ENCODE results near the gene GIN1. TPM values are rescaled to one million over a fixed set of nuclear protein-coding genes. Genes with fewer than 3 reads are reported as not detected.

Gene GIN1
- total RNA-seq, 1 experiment from 2014 or later = 6.6 TPM

DNA sequence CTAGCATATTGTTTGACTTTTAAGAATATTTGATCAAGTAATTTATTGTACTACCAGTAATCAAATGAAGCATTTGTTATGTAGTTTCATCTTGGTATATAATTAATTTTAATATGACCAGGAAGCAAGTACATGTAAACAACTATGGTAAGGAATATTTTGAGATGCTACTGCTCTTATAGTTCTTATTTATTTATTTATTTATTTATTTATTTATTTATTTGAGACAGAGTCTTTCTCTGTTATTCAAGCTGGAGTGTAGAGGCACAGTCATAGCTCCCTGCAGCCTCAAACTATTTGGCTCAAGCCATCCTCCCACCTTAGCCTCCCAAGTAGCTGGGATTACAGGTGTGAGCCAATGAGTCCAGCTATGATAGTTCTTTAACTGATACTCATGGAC lies 8.3 kb upstream of the GIN1 start:
- Histone ChIP-seq H4K20me1 (ENCODE audit: control insufficient read depth, insufficient read depth, insufficient read length) (no peaks in the 10 kb centered on the region), H2BK15ac (ENCODE audit: low read depth, low read length) (no peak overlapping the region), H3K9me3 (ENCODE audit: control insufficient read depth, low read depth, low read length) (no peaks in the 10 kb centered on the region), H3K79me2 (ENCODE audit: insufficient read depth, low read length) (no peaks in the 10 kb centered on the region), H3K79me1 (ENCODE audit: insufficient read depth, low read depth, low read length, poor library complexity, severe bottlenecking) (no peaks in the 10 kb centered on the region), H2BK120ac (ENCODE audit: low read depth, low read length, poor library complexity, severe bottlenecking) (no peak overlapping the region), H3K18ac (ENCODE audit: insufficient read length, low read depth, low read length) (no peak overlapping the region), H4K5ac (ENCODE audit: insufficient read length, low read depth, low read length) (no peak overlapping the region), H2BK5ac (ENCODE audit: insufficient read length, low read length) (no peak overlapping the region), H4K91ac (ENCODE audit: insufficient read length, low read depth, low read length) (no peak overlapping the region), H3K23me2 (ENCODE audit: insufficient read length, low read depth, low read length, poor library complexity, severe bottlenecking) (no peaks in the 10 kb centered on the region), H3K27ac (ENCODE audit: insufficient read length, low read depth, low read length) (no peak overlapping the region), H3K4me1 (ENCODE audit: insufficient read depth, low read length) (no peaks in the 10 kb centered on the region), H2BK20ac (ENCODE audit: low read depth, low read length, poor library complexity, severe bottlenecking) (no peak overlapping the region), H3K9ac (ENCODE audit: extremely low read depth, insufficient read length, low read length) (no peak overlapping the region), H3K14ac (ENCODE audit: insufficient read depth, low read length) (no peak overlapping the region), H3T11ph (ENCODE audit: low read length) (no peak overlapping the region), H2BK12ac (ENCODE audit: insufficient read length, low read depth, low read length) (no peak overlapping the region), H4K8ac (replicated peaks; ENCODE audit: insufficient read length, low read depth, low read length) (no peak overlapping the region), H2AFZ (ENCODE audit: low read length) (no peak overlapping the region), H3K23ac (ENCODE audit: insufficient read length, low read depth, low read length) (no peak overlapping the region), H3K27me3 (ENCODE audit: insufficient read depth, low read length) (no peaks in the 10 kb centered on the region), H2AK5ac (ENCODE audit: insufficient read length, low read length) (no peak overlapping the region), H3K4ac (ENCODE audit: low read depth, low read length) (no peak overlapping the region), H3K4me2 (ENCODE audit: insufficient read depth, insufficient read length, low read length) (no peak overlapping the region), H3K56ac (ENCODE audit: insufficient read length, low read depth, low read length) (no peak overlapping the region)
- no peak overlapping the region for H3K4me3 Mint-ChIP-seq
- TF ChIP-seq, protein P1, sequence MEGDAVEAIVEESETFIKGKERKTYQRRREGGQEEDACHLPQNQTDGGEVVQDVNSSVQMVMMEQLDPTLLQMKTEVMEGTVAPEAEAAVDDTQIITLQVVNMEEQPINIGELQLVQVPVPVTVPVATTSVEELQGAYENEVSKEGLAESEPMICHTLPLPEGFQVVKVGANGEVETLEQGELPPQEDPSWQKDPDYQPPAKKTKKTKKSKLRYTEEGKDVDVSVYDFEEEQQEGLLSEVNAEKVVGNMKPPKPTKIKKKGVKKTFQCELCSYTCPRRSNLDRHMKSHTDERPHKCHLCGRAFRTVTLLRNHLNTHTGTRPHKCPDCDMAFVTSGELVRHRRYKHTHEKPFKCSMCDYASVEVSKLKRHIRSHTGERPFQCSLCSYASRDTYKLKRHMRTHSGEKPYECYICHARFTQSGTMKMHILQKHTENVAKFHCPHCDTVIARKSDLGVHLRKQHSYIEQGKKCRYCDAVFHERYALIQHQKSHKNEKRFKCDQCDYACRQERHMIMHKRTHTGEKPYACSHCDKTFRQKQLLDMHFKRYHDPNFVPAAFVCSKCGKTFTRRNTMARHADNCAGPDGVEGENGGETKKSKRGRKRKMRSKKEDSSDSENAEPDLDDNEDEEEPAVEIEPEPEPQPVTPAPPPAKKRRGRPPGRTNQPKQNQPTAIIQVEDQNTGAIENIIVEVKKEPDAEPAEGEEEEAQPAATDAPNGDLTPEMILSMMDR (conservative IDR thresholded peaks at IDR 0.05) = no peak
- H3K4me1 Mint-ChIP-seq = no peaks in the 10 kb centered on the region
- no peaks in the 10 kb centered on the region for H3K27me3 Mint-ChIP-seq (ENCODE audit: low read depth)
- no peak for DNase-seq
- H3K9me3 Mint-ChIP-seq = no peaks in the 10 kb centered on the region
- no peaks in the 10 kb centered on the region for H3K36me3 Mint-ChIP-seq (ENCODE audit: insufficient read depth in 1 of 3, low read depth in 3 of 3)
- no peak overlapping the region for H3K27ac Mint-ChIP-seq
